CD14-positive monocyte (primary cell): Measurements from ENCODE around the gene FOXP1. TPM values are rescaled to one million over a fixed set of nuclear protein-coding genes. Genes with fewer than 3 reads are reported as not detected.

ENCODE experiments used
- DNase-seq, 3 donors: peaks; one replicate each; pipeline ENCODE4 v3.0.0-alpha.2; 2011 to 2022
- H2AFZ ChIP-seq: 2 replicates; pipeline ENCODE4 v1.6.0; 2012; ENCODE audit warnings: mild to moderate bottlenecking, low read depth, low read length, inconsistent platforms; ENCODE audit not compliant: insufficient read depth, poor library complexity, severe bottlenecking
- H3K27ac ChIP-seq, 2 donors: 1 replicate in 1 of 2; 2 replicates in 1 of 2; pipeline ENCODE4 v1.5.1; 2012 to 2013; ENCODE audit warnings: low read length in 2 of 2, control low read depth in 1 of 2, inconsistent platforms in 1 of 2, low read depth in 1 of 2, mild to moderate bottlenecking in 1 of 2
- H3K27me3 ChIP-seq, 2 donors: one replicate each; pipeline versions ENCODE4 v1.6.0 to v1.6.1; 2011 to 2013; ENCODE audit warnings: low read length in 2 of 2; ENCODE audit not compliant: control insufficient read depth in 2 of 2, insufficient read depth in 2 of 2
- H3K36me3 ChIP-seq, 2 donors: replicated peaks in 1 of 2; 1 replicate in 1 of 2; 2 replicates in 1 of 2; pipeline versions ENCODE4 v1.5.1 to v1.6.1; 2012 to 2013; ENCODE audit warnings: low read length in 2 of 2, control low read depth in 1 of 2, inconsistent platforms in 1 of 2, mild to moderate bottlenecking in 1 of 2; ENCODE audit not compliant: insufficient read depth in 2 of 2, control insufficient read depth in 1 of 2
- H3K4me1 ChIP-seq, 2 donors: 1 replicate in 1 of 2; 2 replicates in 1 of 2; pipeline versions ENCODE4 v1.5.1 to v1.6.1; 2012 to 2013; ENCODE audit warnings: low read length in 2 of 2, control low read depth in 1 of 2, inconsistent platforms in 1 of 2, mild to moderate bottlenecking in 1 of 2, moderate library complexity in 1 of 2; ENCODE audit not compliant: insufficient read depth in 2 of 2, control insufficient read depth in 1 of 2
- H3K4me2 ChIP-seq: replicated peaks from 2 replicates; pipeline ENCODE3; 2012; ENCODE audit warnings: low read length, moderate library complexity, mild to moderate bottlenecking; ENCODE audit not compliant: poor library complexity, severe bottlenecking; ENCODE audit errors: extremely low read depth
- H3K4me3 ChIP-seq, 3 experiments: fragments of 200-600 bp in 1 of 3; sonication (generic) in 1 of 3; replicated peaks in 1 of 3; 1 replicate in 2 of 3; 2 replicates in 1 of 3; pipeline ENCODE4 v1.5.1; 2011 to 2013; ENCODE audit warnings: low read length in 3 of 3, mild to moderate bottlenecking in 3 of 3, control low read depth in 2 of 3, low read depth in 2 of 3, inconsistent platforms in 1 of 3, moderate library complexity in 1 of 3
- H3K79me2 ChIP-seq: 2 replicates; pipeline ENCODE4 v1.6.0; 2012; ENCODE audit warnings: mild to moderate bottlenecking, control low read depth, inconsistent platforms, low read length, moderate library complexity; ENCODE audit not compliant: insufficient read depth
- H3K9ac ChIP-seq: 2 replicates; pipeline ENCODE4 v1.6.0; 2017; ENCODE audit warnings: low read length, mild to moderate bottlenecking; ENCODE audit not compliant: insufficient read depth, poor library complexity, severe bottlenecking
- H3K9me3 ChIP-seq, 2 donors: replicated peaks in 1 of 2; 1 replicate in 1 of 2; 2 replicates in 1 of 2; pipeline versions ENCODE4 v1.5.1 to v1.6.1; 2012 to 2013; ENCODE audit warnings: low read length in 2 of 2, control low read depth in 1 of 2; ENCODE audit not compliant: control insufficient read depth in 1 of 2, insufficient read depth in 1 of 2
- H4K20me1 ChIP-seq: 2 replicates; pipeline ENCODE4 v1.6.0; 2012; ENCODE audit warnings: mild to moderate bottlenecking, low read length, control low read depth, moderate library complexity; ENCODE audit not compliant: insufficient read depth
- H3K27ac Mint-ChIP-seq, 7 donors: one replicate each; pipeline ENCODE4 v1.8.0; 2020; ENCODE audit warnings: mild to moderate bottlenecking in 7 of 7, mixed read lengths in 7 of 7, moderate library complexity in 6 of 7, inconsistent platforms in 2 of 7
- H3K27me3 Mint-ChIP-seq, 3 donors: one replicate each; pipeline ENCODE4 v1.8.0; 2021 to 2022; ENCODE audit warnings: low read depth in 3 of 3, mild to moderate bottlenecking in 3 of 3, mixed read lengths in 3 of 3, moderate library complexity in 3 of 3, inconsistent platforms in 1 of 3
- H3K36me3 Mint-ChIP-seq, 2 donors: one replicate each; pipeline ENCODE4 v1.8.0; 2020; ENCODE audit warnings: mixed read lengths in 2 of 2, inconsistent platforms in 1 of 2, mild to moderate bottlenecking in 1 of 2
- H3K4me1 Mint-ChIP-seq: one replicate; pipeline ENCODE4 v1.8.0; 2020; ENCODE audit warnings: mild to moderate bottlenecking, mixed read lengths
- H3K4me3 Mint-ChIP-seq, 2 donors: one replicate each; pipeline ENCODE4 v1.8.0; 2020; ENCODE audit warnings: mild to moderate bottlenecking in 2 of 2, mixed read lengths in 2 of 2, moderate library complexity in 1 of 2
- H3K9me3 Mint-ChIP-seq, 7 donors: one replicate each; pipeline ENCODE4 v1.8.0; 2020 to 2022; ENCODE audit warnings: mixed read lengths in 7 of 7, mild to moderate bottlenecking in 6 of 7, moderate library complexity in 6 of 7, inconsistent platforms in 2 of 7
- CTCF ChIP-seq: fragments of 200-600 bp; IDR thresholded peaks from one replicate; pipeline ENCODE4 v1.8.0; 2022; ENCODE audit warnings: antibody characterized with exemption, mild to moderate bottlenecking
- WGBS: methylation state at CpG from one replicate; pipeline ENCODE4 v1.1.5; 2013; ENCODE audit warnings: missing lambda C conversion rate; ENCODE audit not compliant: insufficient coverage; 5-methylcytosine and 5-hydroxymethylcytosine counted together
- intact Hi-C, 2 donors: fragments of 100-400 bp; cut with micrococcal nuclease; formaldehyde crosslinking; loops; one replicate each; pipeline versions ENCODE4 v1.15.0 to v1.15.1; 2023
- polyA plus RNA-seq, 3 donors: library from polyadenylated mRNA; depleted of rRNA in 1 of 3; unstranded in 2 of 3; stranded (reverse) in 1 of 3; fragments of 300-500 nt in 2 of 3; fragments of >200 nt in 1 of 3; fragmentation: Illumina TruSeq in 2 of 3; gene quantifications; 1 replicate in 2 of 3; 2 replicates in 1 of 3; pipeline ENCODE4 v1.2.3, GENCODE V29; 2012 to 2021

FOXP1 gene
- polyA plus RNA-seq, 3 donors = 25.7 to 42.6 (median 27.8) TPM

- H2AFZ ChIP-seq = peak overlapping the region; percentile 11
- H3K4me2 ChIP-seq = peak overlapping the region; percentile 33
- DNase-seq = no peak
- H3K27ac Mint-ChIP-seq = peak overlapping the region; percentile 98 to 100 (median 99)
- peaks cover 63% of the 10 kb centered on the region for H3K79me2 ChIP-seq
- peaks cover 92% of the 10 kb centered on the region for H3K4me1 Mint-ChIP-seq
- H3K4me3 ChIP-seq = no peak overlapping the region
- peaks cover 94 to 95% of the 10 kb centered on the region in 2 donors for H3K4me1 ChIP-seq
- peak overlapping the region in 1 of 2 donors; percentile 45 for H3K4me3 Mint-ChIP-seq
- WGBS = no CpG with 5 or more reads among the region's 5 CpGs
- no peaks in the 10 kb centered on the region for H3K9me3 Mint-ChIP-seq
- peaks cover 15 to 25% of the 10 kb centered on the region in 2 donors for H3K36me3 Mint-ChIP-seq
- H3K36me3 ChIP-seq = peaks cover 0 to under 1% of the 10 kb centered on the region in 2 donors
- peaks cover 0 to 2% (median 0%) of the 10 kb centered on the region in 3 donors for H3K27me3 Mint-ChIP-seq
- H4K20me1 ChIP-seq = no peaks in the 10 kb centered on the region
- no peak overlapping the region for H3K9ac ChIP-seq
- intact Hi-C loops = loop anchor here (5.0 kb wide), 3 partner anchors 50 to 140 kb away; partner anchors contain the start of gene FOXP1 (in 1 of the 2)
- no peak for TF ChIP-seq CTCF
- H3K9me3 ChIP-seq = no peaks in the 10 kb centered on the region
- peak overlapping the region; percentile 80 to 93 for H3K27ac ChIP-seq
- H3K27me3 ChIP-seq = no peaks in the 10 kb centered on the region
These were observed 140.9 kb downstream of the FOXP1 start for GRCh38 chr3:71442652-71443042.

- Histone ChIP-seq H3K4me2 (peak overlapping the region; percentile 33), H3K9me3 (no peaks in the 10 kb centered on the region), H3K4me1 (peaks cover 89% of the 10 kb centered on the region in 2 donors), H3K36me3 (peaks cover 0 to 6% of the 10 kb centered on the region in 2 donors), H3K4me3 (no peak overlapping the region), H3K27me3 (no peaks in the 10 kb centered on the region), H3K27ac (peak overlapping the region; percentile 80 to 93), H3K9ac (no peak overlapping the region), H4K20me1 (no peaks in the 10 kb centered on the region), H3K79me2 (peaks cover 63% of the 10 kb centered on the region), H2AFZ (peak overlapping the region; percentile 11)
- peak overlapping the region; percentile 26 to 45 for H3K4me3 Mint-ChIP-seq
- no peak for TF ChIP-seq CTCF
- peaks cover 0 to 2% (median 0%) of the 10 kb centered on the region in 3 donors for H3K27me3 Mint-ChIP-seq
- H3K36me3 Mint-ChIP-seq = peaks cover 15 to 26% of the 10 kb centered on the region in 2 donors
- WGBS = 71% methylated on average over 3 of the region's 11 CpGs
- no peak for DNase-seq
- intact Hi-C loops = loop anchor here (5.0 kb wide), 3 partner anchors 50 to 140 kb away; partner anchors contain the start of gene FOXP1 (in 1 of the 2)
- H3K4me1 Mint-ChIP-seq = peaks cover 86% of the 10 kb centered on the region
- no peaks in the 10 kb centered on the region for H3K9me3 Mint-ChIP-seq
- peak overlapping the region; percentile 82 to 100 (median 95) for H3K27ac Mint-ChIP-seq
These were observed 141.4 kb downstream of the FOXP1 start for GRCh38 chr3:71441925-71442651.
